Adrenal gland (tissue), 12 donors: ENCODE results near the gene ABCA13. TPM values are rescaled to one million over a fixed set of nuclear protein-coding genes. Genes with fewer than 3 reads are reported as not detected.

Experiments
- DNase-seq, 7 donors: peaks; one replicate each; pipeline ENCODE4 v3.0.0-alpha.2; 2019 to 2020
- H3K27ac ChIP-seq, 5 donors: fragments of 200-600 bp; sonication (generic) in 4 of 5; 1 replicate in 3 of 5; 2 replicates in 2 of 5; pipeline versions ENCODE4 v1.5.1 to v1.8.0; 2016 to 2020; ENCODE audit warnings: mild to moderate bottlenecking in 1 of 5
- H3K27me3 ChIP-seq: fragments of 200-600 bp; 2 replicates; pipeline ENCODE4 v1.8.0; 2021
- H3K36me3 ChIP-seq, 2 donors: fragments of 200-600 bp; replicated peaks in 1 of 2; 1 replicate in 1 of 2; 2 replicates in 1 of 2; pipeline versions ENCODE4 v1.5.1 to v1.8.0; 2018 to 2022
- H3K4me1 ChIP-seq, 2 donors: fragments of 200-600 bp; replicated peaks in 1 of 2; 1 replicate in 1 of 2; 2 replicates in 1 of 2; pipeline versions ENCODE4 v1.5.1 to v1.8.0; 2018 to 2021
- H3K4me3 ChIP-seq, 4 donors: fragments of 200-600 bp; sonication (generic) in 3 of 4; one replicate each; pipeline ENCODE4 v1.5.1; 2016 to 2018
- H3K9me3 ChIP-seq, 3 donors: fragments of 200-600 bp; sonication (generic) in 1 of 3; replicated peaks in 1 of 3; 1 replicate in 2 of 3; 2 replicates in 1 of 3; pipeline versions ENCODE4 v1.5.1 to v1.8.0; 2016 to 2021
- CTCF ChIP-seq, 6 experiments: fragments of 450-650 bp in 4 of 6; fragments of 200-600 bp in 2 of 6; sonication (generic) in 1 of 6; IDR thresholded peaks; 1 replicate in 5 of 6; 2 replicates in 1 of 6; pipeline versions ENCODE4 v1.5.1 to v1.8.0; 2016 to 2021; ENCODE audit warnings: antibody characterized with exemption in 6 of 6, mild to moderate bottlenecking in 2 of 6, moderate library complexity in 1 of 6
- POLR2A ChIP-seq, 2 donors: fragments of 450-650 bp; IDR thresholded peaks; one replicate each; pipeline ENCODE4 v1.6.1; 2017; ENCODE audit warnings: antibody characterized with exemption in 2 of 2, mild to moderate bottlenecking in 2 of 2, moderate library complexity in 1 of 2
- WGBS, 4 donors: extraction: QIAGEN DNeasy Blood & Tissue Kit in 2 of 4; methylation state at CpG; one replicate each; pipeline versions ENCODE4 v1.1.5 to v1.1.7; 2013 to 2017; 5-methylcytosine and 5-hydroxymethylcytosine counted together
- intact Hi-C, 2 donors: fragments of 100-400 bp; cut with DNase I; formaldehyde crosslinking; loops; one replicate each; pipeline versions ENCODE4 v1.14.1 to v1.15.0; 2022 to 2023
- polyA plus RNA-seq, 3 donors: library from polyadenylated mRNA; stranded (reverse); fragments of 200-250 nt in 2 of 3; fragments of 350-450 nt in 1 of 3; fragmentation: Illumina TruSeq in 1 of 3; extraction: RNeasy Lipid Tissue Mini Kit (QIAGEN cat#74804) in 1 of 3; gene quantifications; one replicate each; pipeline ENCODE4 v1.2.3, GENCODE V29; 2013 to 2014
- total RNA-seq, 9 donors: library from RNA; depleted of rRNA in 4 of 9; stranded (reverse); fragments of >200 nt in 4 of 9; fragments of 120-200 nt in 1 of 9; fragmentation: NEBNext Ultra II Directional in 1 of 9; extraction: Animal tissue kit (Norgen Biotek cat#: 25700) in 1 of 9; gene quantifications; one replicate each; pipeline versions ENCODE4 v1.1.0 to v1.2.4, GENCODE V29; 2013 to 2023
- donor health status: healthy with polysubstance abuse.
- donor health status: Bipolar disorder and iron deficiency.
- donor health status: DM: yes; HTN: yes; CAD: no.
- donor health status: DM: no; HTN: no; CAD: no.
- donor health status: DM: no; HTN: no; CAD: no.
- donor health status: DM: yes; HTN: yes; CAD: no.

ABCA13 gene
- total and polyA plus RNA-seq, 12 donors: 0.03 to 0.94 (median 0.09) TPM; not detected in 4

DNA sequence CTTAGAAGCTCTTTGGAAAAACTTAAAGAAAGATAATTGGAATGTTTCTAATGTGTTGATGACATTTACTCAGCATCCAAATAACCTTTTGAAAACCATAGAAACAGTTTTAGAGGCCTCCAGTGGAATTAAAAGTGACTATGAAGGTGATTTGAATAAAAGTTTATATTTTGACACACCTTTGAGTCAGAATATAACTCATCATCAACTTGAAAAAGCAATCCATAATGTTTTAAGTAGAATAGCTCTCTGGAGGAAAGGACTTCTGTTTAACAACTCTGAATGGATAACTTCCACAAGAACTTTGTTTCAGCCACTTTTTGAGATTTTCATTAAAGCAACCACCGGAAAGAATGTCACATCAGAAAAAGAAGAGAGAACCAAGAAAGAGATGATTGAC, 108.2 kb downstream of the ABCA13 start:
- H3K9me3 ChIP-seq: no peaks in the 10 kb centered on the region
- H3K27ac ChIP-seq: no peak overlapping the region
- no peaks in the 10 kb centered on the region for H3K36me3 ChIP-seq
- H3K27me3 ChIP-seq: no peaks in the 10 kb centered on the region
- no peaks in the 10 kb centered on the region for H3K4me1 ChIP-seq
- DNase-seq: no peak
- no peak for TF ChIP-seq POLR2A (IDR thresholded peaks at IDR 0.05)
- no peak for TF ChIP-seq CTCF (IDR thresholded peaks at IDR 0.05)
- no peak overlapping the region for H3K4me3 ChIP-seq
- WGBS, 4 donors: 77 to 88% (median 84%) methylated on average over 1 of the region's 1 CpG
- intact Hi-C loops: no loop called here

DNA sequence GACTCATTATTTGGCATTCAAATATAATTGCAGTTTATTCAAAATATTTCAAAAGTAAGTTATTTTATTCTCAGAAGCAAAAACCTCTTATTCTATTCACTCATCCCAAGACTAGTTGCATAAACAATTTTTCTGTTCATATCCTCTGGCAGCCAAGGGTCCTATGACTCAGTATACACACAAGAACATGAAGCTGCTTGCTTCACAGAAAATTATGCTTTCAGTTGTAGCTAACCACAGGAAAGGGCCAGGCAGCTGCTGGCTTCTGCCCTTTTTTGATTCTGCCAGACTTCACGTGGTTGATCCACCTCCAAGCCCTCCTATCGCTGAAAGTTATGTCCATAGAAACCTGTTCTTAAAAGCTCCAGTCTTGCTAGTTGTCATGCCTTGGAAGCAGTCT, 108.8 kb downstream of the ABCA13 start:
- Histone ChIP-seq H3K9me3 (no peaks in the 10 kb centered on the region), H3K4me3 (no peak overlapping the region), H3K27ac (no peak overlapping the region), H3K36me3 (no peaks in the 10 kb centered on the region), H3K4me1 (no peaks in the 10 kb centered on the region), H3K27me3 (no peaks in the 10 kb centered on the region)
- intact Hi-C loops: no loop called here
- no peak for DNase-seq
- TF ChIP-seq CTCF (IDR thresholded peaks at IDR 0.05) (no peak), POLR2A (IDR thresholded peaks at IDR 0.05) (no peak)
- WGBS, 4 donors: 54 to 62% (median 58%) methylated on average over 2 of the region's 2 CpGs

- Histone ChIP-seq H3K4me3 (no peak overlapping the region), H3K4me1 (no peaks in the 10 kb centered on the region), H3K36me3 (no peaks in the 10 kb centered on the region), H3K27ac (no peak overlapping the region), H3K27me3 (no peaks in the 10 kb centered on the region), H3K9me3 (no peaks in the 10 kb centered on the region)
- intact Hi-C loops: no loop called here
- TF ChIP-seq CTCF (IDR thresholded peaks at IDR 0.05): no peak
- no peak for TF ChIP-seq POLR2A (IDR thresholded peaks at IDR 0.05)
- no peak for DNase-seq
- WGBS, 4 donors: 28 to 42% (median 35%) methylated on average over 6 of the region's 6 CpGs
Measured at GRCh38 chr7:48285373-48285772, 114.1 kb downstream of the ABCA13 start.

- Histone ChIP-seq H3K27me3 (no peaks in the 10 kb centered on the region), H3K4me3 (no peak overlapping the region), H3K36me3 (no peaks in the 10 kb centered on the region), H3K4me1 (no peaks in the 10 kb centered on the region), H3K9me3 (no peaks in the 10 kb centered on the region), H3K27ac (no peak overlapping the region)
- intact Hi-C loops: no loop called here
- no peak for DNase-seq
- 73 to 85% (median 76%) methylated on average over 5 of the region's 5 CpGs for WGBS, 4 donors
- TF ChIP-seq POLR2A (IDR thresholded peaks at IDR 0.05) (no peak), CTCF (IDR thresholded peaks at IDR 0.05) (no peak)
Measured at GRCh38 chr7:48286836-48287235, 115.6 kb downstream of the ABCA13 start.
